Gastroesophageal sphincter (tissue), 4 donors: Measurements from ENCODE around the gene CAMK1G. TPM values are rescaled to one million over a fixed set of nuclear protein-coding genes. Genes with fewer than 3 reads are reported as not detected.
A peak's percentile ranks its signal among the peaks of the same experiment; 100 is the strongest.

Source experiments
- ATAC-seq: fragments of 150-250 bp; one replicate; pipeline ENCODE4 v1.9.1; 2016; ENCODE audit warnings: mild to moderate bottlenecking, moderate library complexity
- H3K27ac ChIP-seq, 4 donors: fragments of 200-600 bp; sonication (generic) in 3 of 4; 1 replicate in 3 of 4; 2 replicates in 1 of 4; pipeline ENCODE4 v1.5.1; 2016 to 2019
- H3K27me3 ChIP-seq: fragments of 200-600 bp; sonication (generic); one replicate; pipeline ENCODE4 v1.5.1; 2019
- H3K36me3 ChIP-seq, 2 donors: fragments of 200-600 bp; sonication (generic); one replicate each; pipeline ENCODE4 v1.5.1; 2019; ENCODE audit warnings: control low read depth in 1 of 2
- H3K4me1 ChIP-seq, 3 donors: fragments of 200-600 bp; sonication (generic); 1 replicate in 2 of 3; 2 replicates in 1 of 3; pipeline ENCODE4 v1.5.1; 2016 to 2019; ENCODE audit warnings: control low read depth in 2 of 3
- H3K4me3 ChIP-seq, 2 donors: fragments of 200-600 bp; sonication (generic); one replicate each; pipeline ENCODE4 v1.5.1; 2019; ENCODE audit warnings: mild to moderate bottlenecking in 1 of 2, moderate library complexity in 1 of 2
- H3K9me3 ChIP-seq, 3 donors: fragments of 200-600 bp; sonication (generic); one replicate each; pipeline ENCODE4 v1.5.1; 2017 to 2019; ENCODE audit warnings: control low read depth in 2 of 3
- CTCF ChIP-seq, 4 experiments: fragments of 200-600 bp in 2 of 4; fragments of 450-650 bp in 2 of 4; sonication (generic) in 1 of 4; IDR thresholded peaks; one replicate each; pipeline ENCODE4 v1.5.1; 2017 to 2019; ENCODE audit warnings: antibody characterized with exemption in 4 of 4, mild to moderate bottlenecking in 2 of 4, moderate library complexity in 2 of 4
- EP300 ChIP-seq: sonication (generic); formaldehyde crosslinking; IDR thresholded peaks from one replicate; pipeline ENCODE4 v1.6.1; 2017; ENCODE audit warnings: antibody characterized with exemption, mild to moderate bottlenecking
- POLR2A ChIP-seq, 2 donors: fragments of 450-650 bp; IDR thresholded peaks; one replicate each; pipeline ENCODE4 v1.6.1; 2017; ENCODE audit warnings: antibody characterized with exemption in 2 of 2, mild to moderate bottlenecking in 2 of 2, moderate library complexity in 1 of 2
- POLR2AphosphoS5 ChIP-seq: sonication (generic); formaldehyde crosslinking; IDR thresholded peaks from one replicate; pipeline ENCODE4 v1.6.1; 2017; ENCODE audit warnings: antibody characterized with exemption
- WGBS, 2 donors: methylation state at CpG; one replicate each; pipeline ENCODE4 v1.1.5; 2018; ENCODE audit warnings: low coverage in 1 of 2; 5-methylcytosine and 5-hydroxymethylcytosine counted together
- total RNA-seq, 4 donors: library from RNA; depleted of rRNA; stranded (reverse); fragments of >200 nt; gene quantifications; one replicate each; pipeline ENCODE4 v1.1.0, GENCODE V29; 2016

The CAMK1G gene
- total RNA-seq, 4 donors from 2014 or later = 0.19 to 6.8 (median 0.84) TPM

GRCh38 chr1:209561532-209561931 lies 22.0 kb upstream of the CAMK1G start:
- Histone ChIP-seq H3K27ac (no peak overlapping the region), H3K36me3 (no peaks in the 10 kb centered on the region), H3K4me3 (no peak overlapping the region), H3K9me3 (no peaks in the 10 kb centered on the region), H3K27me3 (peaks cover 36% of the 10 kb centered on the region), H3K4me1 (peaks cover 0 to 6% (median 0%) of the 10 kb centered on the region in 3 donors)
- 87 to 100% methylated on average over 1 to 3 of the region's 6 CpGs for WGBS, 2 donors
- ATAC-seq = no peak
- TF ChIP-seq CTCF (IDR thresholded peaks at IDR 0.05) (no peak), POLR2AphosphoS5 (no peak), EP300 (no peak), POLR2A (IDR thresholded peaks at IDR 0.05) (no peak)

GRCh38 chr1:209564849-209565248 lies 18.7 kb upstream of the CAMK1G start:
- H3K36me3 ChIP-seq = no peaks in the 10 kb centered on the region
- 63 to 83% methylated on average over 3 of the region's 4 CpGs for WGBS, 2 donors
- no peak overlapping the region for H3K4me3 ChIP-seq
- H3K9me3 ChIP-seq = no peaks in the 10 kb centered on the region
- no peak for ATAC-seq
- H3K27me3 ChIP-seq = peaks cover 45% of the 10 kb centered on the region
- H3K4me1 ChIP-seq = peaks cover 0 to 6% (median 0%) of the 10 kb centered on the region in 3 donors
- no peak for TF ChIP-seq EP300
- TF ChIP-seq CTCF (IDR thresholded peaks at IDR 0.05) = no peak
- TF ChIP-seq POLR2A (IDR thresholded peaks at IDR 0.05) = no peak
- no peak for TF ChIP-seq POLR2AphosphoS5
- H3K27ac ChIP-seq = no peak overlapping the region

DNA sequence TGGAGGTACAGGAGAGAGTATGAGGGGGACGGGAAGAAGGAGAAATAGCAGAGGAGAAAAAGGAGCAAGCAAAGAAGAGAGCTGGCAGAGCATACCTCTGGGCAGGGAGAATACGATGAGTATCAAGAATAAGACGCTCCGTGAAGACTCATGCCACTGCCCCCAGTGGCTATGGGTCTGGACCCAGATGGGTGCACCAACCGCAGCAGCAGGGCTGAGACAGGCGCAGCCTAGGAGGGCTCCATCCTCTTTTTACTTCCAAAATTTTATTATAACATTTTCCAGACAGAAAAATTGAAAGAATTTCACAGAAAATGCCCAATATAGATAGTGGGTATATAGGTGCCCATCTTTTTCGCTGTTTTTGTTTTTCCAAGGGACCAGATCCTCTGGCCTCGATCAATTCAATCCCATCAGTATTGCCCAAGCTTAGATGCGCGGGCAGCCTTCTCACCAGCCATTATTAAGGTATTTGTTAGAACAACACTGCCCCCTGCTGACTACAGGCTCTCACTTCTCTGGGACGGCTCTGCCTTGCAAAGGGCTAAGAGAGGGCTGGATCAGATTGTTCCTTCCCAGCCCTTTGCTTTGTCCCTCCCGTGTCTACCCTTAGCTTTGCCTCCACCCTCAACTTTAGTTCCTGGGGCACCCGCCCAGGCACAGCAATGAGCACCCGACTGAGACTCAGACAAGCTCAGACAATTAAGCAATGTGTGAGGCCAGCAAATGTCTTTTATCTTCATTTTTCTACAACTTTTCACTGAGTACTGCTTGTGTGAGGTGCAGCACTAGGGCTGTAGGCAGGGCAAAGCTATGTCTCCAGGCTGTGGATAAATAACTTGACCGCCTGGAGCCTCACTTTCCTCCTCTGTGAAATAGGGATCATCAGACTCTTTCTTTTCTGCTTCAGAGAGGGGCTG lies 17.5 kb upstream of the CAMK1G start:
- H3K27me3 ChIP-seq = peaks cover 57% of the 10 kb centered on the region
- peak; percentile 69 for ATAC-seq
- no peak overlapping the region for H3K27ac ChIP-seq
- no peak for TF ChIP-seq POLR2A (IDR thresholded peaks at IDR 0.05)
- peak; percentile 25 to 64 (median 40) for TF ChIP-seq CTCF (IDR thresholded peaks at IDR 0.05)
- no peak for TF ChIP-seq POLR2AphosphoS5
- TF ChIP-seq EP300 = no peak
- WGBS, 2 donors = 33 to 36% methylated on average over 8 to 14 of the region's 15 CpGs
- no peak overlapping the region for H3K4me3 ChIP-seq
- H3K4me1 ChIP-seq = peaks cover 0 to 6% (median 0%) of the 10 kb centered on the region in 3 donors
- no peaks in the 10 kb centered on the region for H3K36me3 ChIP-seq
- H3K9me3 ChIP-seq = no peaks in the 10 kb centered on the region

DNA sequence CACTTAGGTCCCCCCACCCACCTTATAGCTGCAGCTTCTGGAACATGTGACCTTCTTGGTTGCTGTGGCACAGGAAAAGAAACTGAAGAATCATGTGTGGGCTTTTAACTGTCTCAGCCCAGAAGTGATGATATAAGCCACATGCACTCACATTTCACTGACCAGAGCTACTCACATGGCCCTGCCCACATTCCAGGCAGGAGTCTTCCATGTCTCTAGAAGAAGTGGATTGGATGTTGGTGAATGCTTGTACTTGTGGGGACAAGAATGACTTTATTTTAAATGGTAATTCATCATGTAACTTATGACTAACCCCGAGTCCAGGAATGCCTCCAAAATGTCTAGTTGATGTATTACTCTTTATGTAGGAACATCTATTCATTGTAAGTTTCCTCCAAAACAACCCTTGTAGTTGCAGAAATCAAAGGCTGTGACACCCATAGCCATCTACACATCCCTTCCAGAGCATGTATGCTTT lies 15.8 kb upstream of the CAMK1G start:
- no peaks in the 10 kb centered on the region for H3K36me3 ChIP-seq
- no peak for ATAC-seq
- peaks cover 48% of the 10 kb centered on the region for H3K27me3 ChIP-seq
- peaks cover 0 to 6% (median 0%) of the 10 kb centered on the region in 3 donors for H3K4me1 ChIP-seq
- 13 to 25% methylated on average over 1 of the region's 1 CpG for WGBS, 2 donors
- no peak overlapping the region for H3K4me3 ChIP-seq
- H3K27ac ChIP-seq = no peak overlapping the region
- TF ChIP-seq POLR2AphosphoS5 (no peak), EP300 (no peak), POLR2A (IDR thresholded peaks at IDR 0.05) (no peak), CTCF (IDR thresholded peaks at IDR 0.05) (no peak)
- H3K9me3 ChIP-seq = no peaks in the 10 kb centered on the region
